Psoas muscle (tissue), 8 donors: ENCODE results near the gene VPS39. TPM values are rescaled to one million over a fixed set of nuclear protein-coding genes. Genes with fewer than 3 reads are reported as not detected.
A peak's percentile ranks its signal among the peaks of the same experiment; 100 is the strongest.

Source experiments
- ATAC-seq, 4 donors: fragments of 200-7000 bp; cut with Tn5 transposase; one replicate each; pipeline ENCODE4 v1.9.1; 2020; ENCODE audit warnings: moderate library complexity in 3 of 4, mild to moderate bottlenecking in 2 of 4
- DNase-seq, 2 donors: peaks; one replicate each; pipeline ENCODE4 v3.0.0-alpha.2; 2020
- H3K27ac ChIP-seq: fragments of 200-600 bp; one replicate; pipeline ENCODE4 v1.8.0; 2022
- H3K27me3 ChIP-seq, 3 donors: fragments of 200-600 bp in 1 of 3; one replicate each; pipeline versions ENCODE4 v1.6.1 to v1.8.0; 2013 to 2022; ENCODE audit warnings: low read length in 2 of 3, mild to moderate bottlenecking in 2 of 3, moderate library complexity in 1 of 3; ENCODE audit not compliant: insufficient read depth in 3 of 3
- H3K36me3 ChIP-seq, 2 donors: fragments of 200-600 bp in 1 of 2; one replicate each; pipeline versions ENCODE4 v1.6.1 to v1.8.0; 2013 to 2022; ENCODE audit warnings: low read depth in 1 of 2, mild to moderate bottlenecking in 1 of 2, moderate library complexity in 1 of 2; ENCODE audit not compliant: insufficient read depth in 1 of 2
- H3K4me1 ChIP-seq: fragments of 200-600 bp; one replicate; pipeline ENCODE4 v1.8.0; 2022
- H3K4me3 ChIP-seq: fragments of 200-600 bp; one replicate; pipeline ENCODE4 v1.8.0; 2022; ENCODE audit warnings: mild to moderate bottlenecking
- H3K9me3 ChIP-seq: fragments of 200-600 bp; one replicate; pipeline ENCODE4 v1.8.0; 2022
- CTCF ChIP-seq: fragments of 200-600 bp; IDR thresholded peaks from one replicate; pipeline ENCODE4 v1.8.0; 2022; ENCODE audit warnings: antibody characterized with exemption
- WGBS, 3 donors: extraction: QIAGEN DNeasy Blood & Tissue Kit; methylation state at CpG; one replicate each; pipeline versions ENCODE4 v1.1.6 to v1.1.7; 2013; 5-methylcytosine and 5-hydroxymethylcytosine counted together
- intact Hi-C, 2 donors: fragments of 100-400 bp; cut with DNase I; formaldehyde crosslinking; loops; one replicate each; pipeline versions ENCODE4 v1.11.0 to v1.14.2; 2022
- polyA plus RNA-seq, 3 donors: library from polyadenylated mRNA; stranded (reverse); fragments of 200-250 nt; gene quantifications; one replicate each; pipeline ENCODE4 v1.2.3, GENCODE V29; 2013
- total RNA-seq, 4 donors: library from RNA; stranded (reverse); fragmentation: NEBNext Ultra II Directional in 2 of 4; extraction: Animal tissue kit (Norgen Biotek cat#: 25700) in 2 of 4; gene quantifications; one replicate each; pipeline versions ENCODE4 v1.2.1 to v1.2.4, GENCODE V29; 2021 to 2023
- donor health status: healthy with polysubstance abuse.
- donor health status: DM: no; HTN: no; CAD: no; lungs with moderate emphysema.
- donor health status: Bipolar disorder and iron deficiency.
- donor health status: healthy.
- donor health status: DM: yes; HTN: yes; CAD: no.
- donor health status: DM: no; HTN: no; CAD: no.
- donor health status: DM: no; HTN: no; CAD: no.
- donor health status: DM: yes; HTN: yes; CAD: no.

The VPS39 gene
- total and polyA plus RNA-seq, 7 donors: 15.2 to 47.8 (median 43.3) TPM

GRCh38 chr15:42152196-42152920 lies 55.7 kb downstream of the VPS39 start:
- Histone ChIP-seq H3K9me3 (no peaks in the 10 kb centered on the region), H3K27me3 (no peaks in the 10 kb centered on the region), H3K36me3 (no peaks in the 10 kb centered on the region), H3K4me3 (no peak overlapping the region), H3K27ac (peak overlapping the region; percentile 67), H3K4me1 (peaks cover 27% of the 10 kb centered on the region)
- intact Hi-C loops: no loop called here
- WGBS, 3 donors: 47 to 57% (median 56%) methylated on average over 14 of the region's 14 CpGs
- peak; percentile 51 to 89 for DNase-seq
- peak; percentile 79 to 85 (median 84) for ATAC-seq
- no peak for TF ChIP-seq CTCF

GRCh38 chr15:42151736-42152135 lies 56.4 kb downstream of the VPS39 start:
- Histone ChIP-seq H3K36me3 (no peaks in the 10 kb centered on the region), H3K27me3 (no peaks in the 10 kb centered on the region), H3K27ac (peak overlapping the region; percentile 67), H3K9me3 (no peaks in the 10 kb centered on the region), H3K4me3 (no peak overlapping the region), H3K4me1 (peaks cover 22% of the 10 kb centered on the region)
- ATAC-seq (peak in 2 of 4 donors; percentile 3), DNase-seq (no peak)
- no peak for TF ChIP-seq CTCF
- WGBS, 3 donors: 28 to 38% (median 29%) methylated on average over 4 of the region's 4 CpGs
- intact Hi-C loops: no loop called here

- no peak overlapping the region for H3K4me3 ChIP-seq
- intact Hi-C loops: no loop called here
- peak overlapping the region; percentile 67 for H3K27ac ChIP-seq
Measured at GRCh38 chr15:42151141-42151561, 57.0 kb downstream of the VPS39 start.

GRCh38 chr15:42150219-42150970 lies 57.7 kb downstream of the VPS39 start:
- DNase-seq: no peak
- no peak overlapping the region for H3K27ac ChIP-seq
- intact Hi-C loops: no loop called here
- H3K27me3 ChIP-seq: no peaks in the 10 kb centered on the region
- 92 to 95% (median 93%) methylated on average over 17 of the region's 17 CpGs for WGBS, 3 donors
- no peak overlapping the region for H3K4me3 ChIP-seq
- ATAC-seq: no peak
- peaks cover 11% of the 10 kb centered on the region for H3K4me1 ChIP-seq
- no peaks in the 10 kb centered on the region for H3K9me3 ChIP-seq
- TF ChIP-seq CTCF: no peak
- no peaks in the 10 kb centered on the region for H3K36me3 ChIP-seq

More at GRCh38 chr15:42151141-42151561, 57.0 kb downstream of the VPS39 start:
- no peak for TF ChIP-seq CTCF
- no peaks in the 10 kb centered on the region for H3K27me3 ChIP-seq
- H3K4me1 ChIP-seq: peaks cover 16% of the 10 kb centered on the region
- no peaks in the 10 kb centered on the region for H3K9me3 ChIP-seq
- no peaks in the 10 kb centered on the region for H3K36me3 ChIP-seq
- ATAC-seq: no peak
- no peak for DNase-seq
- 81 to 90% (median 86%) methylated on average over 10 of the region's 10 CpGs for WGBS, 3 donors
